ENCODE results near the gene STAB2. TPM values are rescaled to one million over a fixed set of nuclear protein-coding genes. Genes with fewer than 3 reads are reported as not detected.

Gene STAB2
- total and polyA plus RNA-seq, 9 donors = 0.05 to 9.3 (median 0.86) TPM

GRCh38 chr12:103673487-103673886, 86.4 kb downstream of the STAB2 start:
- no peaks in the 10 kb centered on the region for H3K9me3 ChIP-seq
- 80 to 89% (median 81%) methylated on average over 6 of the region's 6 CpGs for WGBS, 3 donors
- no peak for DNase-seq
- no peaks in the 10 kb centered on the region for H3K4me1 ChIP-seq (ENCODE audit: insufficient read depth)
- H3K4me3 ChIP-seq = no peak overlapping the region
- TF ChIP-seq EP300 (IDR thresholded peaks at IDR 0.05) = no peak
- TF ChIP-seq, protein P1, sequence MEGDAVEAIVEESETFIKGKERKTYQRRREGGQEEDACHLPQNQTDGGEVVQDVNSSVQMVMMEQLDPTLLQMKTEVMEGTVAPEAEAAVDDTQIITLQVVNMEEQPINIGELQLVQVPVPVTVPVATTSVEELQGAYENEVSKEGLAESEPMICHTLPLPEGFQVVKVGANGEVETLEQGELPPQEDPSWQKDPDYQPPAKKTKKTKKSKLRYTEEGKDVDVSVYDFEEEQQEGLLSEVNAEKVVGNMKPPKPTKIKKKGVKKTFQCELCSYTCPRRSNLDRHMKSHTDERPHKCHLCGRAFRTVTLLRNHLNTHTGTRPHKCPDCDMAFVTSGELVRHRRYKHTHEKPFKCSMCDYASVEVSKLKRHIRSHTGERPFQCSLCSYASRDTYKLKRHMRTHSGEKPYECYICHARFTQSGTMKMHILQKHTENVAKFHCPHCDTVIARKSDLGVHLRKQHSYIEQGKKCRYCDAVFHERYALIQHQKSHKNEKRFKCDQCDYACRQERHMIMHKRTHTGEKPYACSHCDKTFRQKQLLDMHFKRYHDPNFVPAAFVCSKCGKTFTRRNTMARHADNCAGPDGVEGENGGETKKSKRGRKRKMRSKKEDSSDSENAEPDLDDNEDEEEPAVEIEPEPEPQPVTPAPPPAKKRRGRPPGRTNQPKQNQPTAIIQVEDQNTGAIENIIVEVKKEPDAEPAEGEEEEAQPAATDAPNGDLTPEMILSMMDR (IDR thresholded peaks at IDR 0.05) = no peak
- TF ChIP-seq POLR2A (IDR thresholded peaks at IDR 0.05) = no peak
- no peak overlapping the region for H3K27ac ChIP-seq
- H3K27me3 ChIP-seq = no peaks in the 10 kb centered on the region
- H3K36me3 ChIP-seq = no peaks in the 10 kb centered on the region
- intact Hi-C loops (cut with DNase I) = no loop called here

DNA sequence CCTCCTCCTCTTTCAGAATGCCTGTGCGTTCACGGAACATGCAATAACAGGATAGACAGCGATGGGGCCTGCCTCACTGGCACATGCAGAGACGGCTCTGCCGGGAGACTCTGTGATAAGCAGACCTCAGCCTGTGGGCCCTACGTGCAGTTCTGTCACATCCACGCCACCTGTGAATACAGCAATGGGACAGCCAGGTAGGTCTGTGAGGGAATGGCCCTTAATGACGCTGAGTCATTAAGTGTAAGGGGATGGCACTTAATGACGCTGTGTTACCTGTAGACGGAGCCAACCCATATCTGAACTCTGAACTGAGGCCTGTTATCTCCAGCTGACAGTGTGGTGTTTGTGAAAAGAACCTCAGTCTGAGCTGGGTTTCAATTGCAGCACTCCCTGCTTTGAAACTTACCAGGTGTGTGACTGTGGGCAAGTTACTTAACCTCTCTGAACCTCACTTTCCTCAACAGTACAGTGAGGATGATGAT, 86.9 kb downstream of the STAB2 start:
- H3K36me3 ChIP-seq = no peaks in the 10 kb centered on the region
- 89 to 93% (median 90%) methylated on average over 10 of the region's 10 CpGs for WGBS, 3 donors

GRCh38 chr12:103676893-103677292, 89.8 kb downstream of the STAB2 start:
- H3K27me3 ChIP-seq = no peaks in the 10 kb centered on the region

More for the DNA sequence above, 86.9 kb downstream of the STAB2 start:
- no peak for DNase-seq
- no peaks in the 10 kb centered on the region for H3K27me3 ChIP-seq
- intact Hi-C loops (cut with DNase I) = no loop called here
- H3K4me3 ChIP-seq = no peak overlapping the region
- no peaks in the 10 kb centered on the region for H3K4me1 ChIP-seq (ENCODE audit: insufficient read depth)
- no peak overlapping the region for H3K27ac ChIP-seq
- no peaks in the 10 kb centered on the region for H3K9me3 ChIP-seq
- TF ChIP-seq POLR2A (IDR thresholded peaks at IDR 0.05) = no peak
- TF ChIP-seq, protein P1 (IDR thresholded peaks at IDR 0.05) = no peak
- TF ChIP-seq EP300 (IDR thresholded peaks at IDR 0.05) = no peak

GRCh38 chr12:103677341-103677740, 90.3 kb downstream of the STAB2 start:
- 47 to 69% (median 49%) methylated on average over 8 of the region's 8 CpGs for WGBS, 3 donors
- no peaks in the 10 kb centered on the region for H3K36me3 ChIP-seq
- DNase-seq = no peak
- intact Hi-C loops (cut with DNase I) = no loop called here
- no peaks in the 10 kb centered on the region for H3K9me3 ChIP-seq
- TF ChIP-seq, protein P1 (IDR thresholded peaks at IDR 0.05) = no peak
- TF ChIP-seq POLR2A (IDR thresholded peaks at IDR 0.05) (no peak), EP300 (IDR thresholded peaks at IDR 0.05) (no peak)
- no peak overlapping the region for H3K4me3 ChIP-seq
- H3K27me3 ChIP-seq = no peaks in the 10 kb centered on the region
- no peak overlapping the region for H3K27ac ChIP-seq
- no peaks in the 10 kb centered on the region for H3K4me1 ChIP-seq (ENCODE audit: insufficient read depth)

More at GRCh38 chr12:103676893-103677292, 89.8 kb downstream of the STAB2 start:
- TF ChIP-seq, protein P1 (IDR thresholded peaks at IDR 0.05) = no peak
- TF ChIP-seq POLR2A (IDR thresholded peaks at IDR 0.05) (no peak), EP300 (IDR thresholded peaks at IDR 0.05) (no peak)
- H3K9me3 ChIP-seq = no peaks in the 10 kb centered on the region
- no peaks in the 10 kb centered on the region for H3K36me3 ChIP-seq
- no peak for DNase-seq
- 22 to 40% (median 26%) methylated on average over 3 of the region's 3 CpGs for WGBS, 3 donors
- intact Hi-C loops (cut with DNase I) = no loop called here
- H3K4me3 ChIP-seq = no peak overlapping the region
- no peaks in the 10 kb centered on the region for H3K4me1 ChIP-seq (ENCODE audit: insufficient read depth)
- H3K27ac ChIP-seq = no peak overlapping the region

Data from ovary (tissue), 9 donors.